AG04449 (cell line): ENCODE data around the gene TRIO.

Experiments
- CTCF ChIA-PET: fragments of 350-600 bp; formaldehyde crosslinking; extraction: SDS; loops from one replicate; lab custom pipeline; 2021; ENCODE audit warnings: antibody characterized with exemption; lab: Yijun Ruan, JAX
- POLR2A ChIA-PET: fragments of 400-600, 350-600 bp; formaldehyde crosslinking; extraction: SDS; loops from one replicate; lab custom pipeline; 2020; ENCODE audit warnings: antibody characterized with exemption, inconsistent platforms; lab: Yijun Ruan, JAX
- DNase-seq: peaks from one replicate; pipeline ENCODE4 v3.0.0-alpha.2; 2010; ENCODE audit warnings: low read depth, low spot score
- H3K4me3 ChIP-seq: 2 replicates; pipeline ENCODE4 v1.5.1; 2011; ENCODE audit warnings: low read depth, mild to moderate bottlenecking, control low read depth, low read length
- TF ChIP-seq, protein P1 (sequence below): IDR thresholded peaks from one replicate; pipeline ENCODE4 v1.5.1; 2011; ENCODE audit warnings: mild to moderate bottlenecking, moderate library complexity, low read length, control low read depth, inconsistent platforms; ENCODE audit not compliant: insufficient read depth; ENCODE audit errors: missing control alignments

TRIO gene

DNA sequence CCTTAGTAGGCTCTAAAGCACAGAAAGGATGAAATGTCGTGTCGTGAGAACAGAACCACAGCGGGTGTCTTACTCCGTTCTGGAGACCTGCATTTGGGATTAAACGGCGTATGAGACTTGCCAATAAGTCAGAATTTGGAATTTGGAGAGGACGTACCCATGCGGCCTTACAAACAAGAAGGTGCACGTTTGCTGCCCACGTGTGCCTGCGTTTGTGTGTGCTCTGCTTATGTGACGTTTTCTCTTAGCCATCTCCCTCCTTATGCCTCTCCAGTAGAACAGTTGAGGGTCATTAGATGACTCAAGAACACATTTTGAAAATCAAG lies 266.9 kb downstream of the TRIO start:
- DNase-seq, result no peak
- CTCF ChIA-PET, result interaction anchor here (0.6 kb wide), 1 partner anchor 231 kb away, joined by 3 read pairs; no protein-coding TSS in a partner anchor
- TF ChIP-seq, protein P1, sequence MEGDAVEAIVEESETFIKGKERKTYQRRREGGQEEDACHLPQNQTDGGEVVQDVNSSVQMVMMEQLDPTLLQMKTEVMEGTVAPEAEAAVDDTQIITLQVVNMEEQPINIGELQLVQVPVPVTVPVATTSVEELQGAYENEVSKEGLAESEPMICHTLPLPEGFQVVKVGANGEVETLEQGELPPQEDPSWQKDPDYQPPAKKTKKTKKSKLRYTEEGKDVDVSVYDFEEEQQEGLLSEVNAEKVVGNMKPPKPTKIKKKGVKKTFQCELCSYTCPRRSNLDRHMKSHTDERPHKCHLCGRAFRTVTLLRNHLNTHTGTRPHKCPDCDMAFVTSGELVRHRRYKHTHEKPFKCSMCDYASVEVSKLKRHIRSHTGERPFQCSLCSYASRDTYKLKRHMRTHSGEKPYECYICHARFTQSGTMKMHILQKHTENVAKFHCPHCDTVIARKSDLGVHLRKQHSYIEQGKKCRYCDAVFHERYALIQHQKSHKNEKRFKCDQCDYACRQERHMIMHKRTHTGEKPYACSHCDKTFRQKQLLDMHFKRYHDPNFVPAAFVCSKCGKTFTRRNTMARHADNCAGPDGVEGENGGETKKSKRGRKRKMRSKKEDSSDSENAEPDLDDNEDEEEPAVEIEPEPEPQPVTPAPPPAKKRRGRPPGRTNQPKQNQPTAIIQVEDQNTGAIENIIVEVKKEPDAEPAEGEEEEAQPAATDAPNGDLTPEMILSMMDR, result no peak
- POLR2A ChIA-PET, result no interaction called here
- no peak overlapping the region for H3K4me3 ChIP-seq

DNA sequence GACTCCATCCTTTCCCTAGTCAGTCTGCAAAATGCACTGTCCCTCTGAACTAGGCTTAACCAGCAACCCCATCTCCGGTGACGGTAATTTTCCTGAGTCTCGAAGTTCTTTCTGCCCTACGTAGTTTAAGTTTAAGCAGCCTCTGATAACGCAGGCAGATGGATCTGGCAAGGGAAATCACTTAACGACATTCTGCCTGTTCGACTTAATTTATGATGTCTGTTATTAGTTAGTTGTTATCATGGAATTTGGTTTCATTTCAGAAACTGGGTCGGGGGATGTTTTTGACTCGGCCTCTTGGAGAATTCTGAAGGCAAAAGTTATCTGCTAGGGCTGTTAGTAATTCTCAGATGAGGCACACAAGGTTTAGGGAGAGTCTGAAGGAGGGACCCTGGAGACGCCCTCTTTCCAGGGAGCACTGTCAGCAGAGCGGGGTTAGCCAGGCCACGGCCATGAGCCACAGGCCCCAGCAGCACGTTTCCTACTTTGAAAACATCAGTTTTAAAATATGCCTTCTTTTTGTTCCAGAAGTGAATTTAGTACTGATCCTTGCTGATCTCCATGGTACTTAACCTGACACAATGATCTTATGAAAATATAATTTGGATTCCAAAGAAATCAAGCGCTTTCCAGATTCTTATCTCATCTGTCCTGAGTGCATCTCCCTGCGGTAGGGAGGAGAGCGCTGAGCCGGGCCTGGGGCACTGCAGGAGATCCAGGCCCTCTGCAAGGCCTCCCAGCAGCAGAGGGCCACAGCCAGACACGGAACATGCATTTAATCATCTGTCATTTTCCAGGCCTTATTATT lies 267.5 kb downstream of the TRIO start:
- POLR2A ChIA-PET, result no interaction called here
- no peak overlapping the region for H3K4me3 ChIP-seq
- CTCF ChIA-PET, result interaction anchor here (0.8 to 3.4 kb wide), 5 partner anchors 10 to 418 kb away, joined by 3 to 31 read pairs (median 5); no protein-coding TSS in a partner anchor
- no peak for DNase-seq
- TF ChIP-seq, protein P1, result no peak

DNA sequence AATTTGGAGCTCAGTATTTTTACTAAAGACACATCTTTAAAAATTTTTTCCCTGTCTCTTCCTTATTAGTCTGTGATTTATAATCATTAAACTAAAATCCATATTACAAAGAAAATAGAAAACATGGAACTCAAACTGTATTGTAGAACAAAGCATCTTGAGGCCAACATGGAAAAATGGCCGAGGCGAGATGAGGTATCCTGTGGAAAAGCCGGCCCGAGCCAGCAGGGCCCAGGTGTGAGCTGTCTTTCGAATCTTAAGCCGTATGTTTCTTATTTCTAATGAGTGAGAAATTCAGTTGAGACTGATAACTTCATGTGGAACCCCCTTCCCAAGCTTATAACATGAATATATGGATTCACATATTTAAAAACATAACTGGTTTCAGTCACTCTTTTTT lies 268.1 kb downstream of the TRIO start:
- POLR2A ChIA-PET, result no interaction called here

DNA sequence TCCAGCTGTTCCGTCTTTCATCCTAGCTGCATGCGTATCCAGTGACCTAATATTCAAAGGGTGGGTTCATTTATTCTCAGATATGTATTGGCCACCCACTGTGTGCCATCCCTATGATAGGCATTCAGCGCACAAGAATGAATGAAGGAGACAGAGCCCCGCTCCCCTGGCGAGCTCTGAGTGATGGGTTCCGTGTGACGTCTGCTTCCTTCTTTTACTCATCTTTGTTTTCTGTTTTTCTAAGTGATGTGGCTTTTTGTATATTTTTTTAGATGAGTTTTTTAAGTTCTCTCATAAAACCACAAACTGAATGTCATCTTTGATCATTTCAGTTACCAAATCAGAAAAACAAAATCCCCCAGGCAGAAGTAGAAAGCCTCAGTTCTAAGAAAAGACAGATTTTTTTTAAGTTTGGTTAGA lies 270.2 kb downstream of the TRIO start:
- H3K4me3 ChIP-seq, result no peak overlapping the region
- CTCF ChIA-PET, result interaction anchor here (1.1 to 3.4 kb wide), 4 partner anchors 14 to 436 kb away, joined by 3 to 31 read pairs (median 5); no protein-coding TSS in a partner anchor
- no peak for DNase-seq
- POLR2A ChIA-PET, result no interaction called here
- TF ChIP-seq, protein P1, result no peak

More for the DNA sequence above, 268.1 kb downstream of the TRIO start:
- CTCF ChIA-PET, result interaction anchor here (0.8 to 3.4 kb wide), 5 partner anchors 11 to 418 kb away, joined by 3 to 31 read pairs (median 5); no protein-coding TSS in a partner anchor
- TF ChIP-seq, protein P1, result no peak
- no peak for DNase-seq
- H3K4me3 ChIP-seq, result no peak overlapping the region

DNA sequence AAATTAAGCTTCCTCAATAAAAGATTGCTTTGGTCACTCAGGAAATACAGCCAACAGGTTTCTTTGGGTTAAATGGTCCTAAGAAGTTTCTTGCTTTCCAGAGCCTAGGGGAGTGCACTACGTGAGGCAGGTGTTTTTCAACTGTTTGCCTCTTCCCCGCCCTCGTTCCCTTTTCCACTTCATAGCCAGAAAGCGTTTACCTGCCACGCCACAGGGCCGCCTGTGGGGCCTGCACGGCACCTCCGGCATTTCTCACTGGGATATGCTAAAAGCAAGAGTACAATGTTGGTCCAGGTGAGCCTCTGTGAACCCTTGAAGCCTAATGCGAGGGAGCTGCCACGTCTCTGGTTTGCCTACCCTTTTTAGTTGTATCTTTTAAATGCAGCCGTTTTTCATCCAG lies 270.9 kb downstream of the TRIO start:
- no peak overlapping the region for H3K4me3 ChIP-seq
- TF ChIP-seq, protein P1, result no peak
- POLR2A ChIA-PET, result interaction anchor here (0.6 kb wide), 1 partner anchor 364 kb away, joined by 5 read pairs; no protein-coding TSS in a partner anchor
- CTCF ChIA-PET, result interaction anchor here (1.1 to 3.4 kb wide), 5 partner anchors 14 to 437 kb away, joined by 3 to 31 read pairs (median 8); no protein-coding TSS in a partner anchor
- no peak for DNase-seq

DNA sequence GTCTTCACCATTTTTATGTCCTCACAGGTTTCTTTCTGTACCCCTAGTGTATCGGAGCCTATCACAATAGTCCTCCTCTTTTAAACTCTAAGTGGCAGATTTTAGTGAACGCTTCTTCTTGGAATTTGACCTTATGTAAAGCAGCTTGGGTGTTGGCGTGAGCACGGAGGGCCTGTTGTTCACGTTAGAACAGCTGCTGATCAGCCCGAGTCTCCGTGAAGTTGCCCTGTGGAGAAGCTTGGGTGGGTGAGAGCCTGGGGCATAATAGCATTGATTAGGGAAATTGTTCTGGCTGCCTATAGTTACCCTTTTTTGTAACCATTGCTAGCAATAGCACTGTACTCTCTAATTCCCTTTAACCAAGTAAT lies 271.5 kb downstream of the TRIO start:
- TF ChIP-seq, protein P1, result no peak
- ChIA-PET POLR2A (no interaction called here), CTCF (interaction anchor here (1.3 to 1.6 kb wide), 3 partner anchors 15 to 234 kb away, joined by 3 to 10 read pairs (median 8); no protein-coding TSS in a partner anchor)
- no peak for DNase-seq
- no peak overlapping the region for H3K4me3 ChIP-seq
